GM12891 (cell line): ENCODE data around the gene CASP10.
A peak's percentile ranks its signal among the peaks of the same experiment; 100 is the strongest.

Experiments
- DNase-seq: peaks from one replicate; pipeline ENCODE4 v3.0.0; 2011; ENCODE audit warnings: low spot score; ENCODE audit not compliant: insufficient read length
- FAIRE-seq: peaks from 2 replicates; lab custom pipeline; 2011; peaks lifted over from hg19 to GRCh38; lab: Jason Lieb, UNC
- PAX5 ChIP-seq: IDR thresholded peaks from 2 replicates; pipeline ENCODE4 v1.6.1; 2011; ENCODE audit warnings: low read length, moderate library complexity, mild to moderate bottlenecking; ENCODE audit not compliant: insufficient read depth, severe bottlenecking
- POLR2A ChIP-seq: IDR thresholded peaks from 2 replicates; pipeline ENCODE4 v1.6.1; 2011; ENCODE audit warnings: low read depth, low read length, control low read depth
- POLR2AphosphoS5 ChIP-seq: IDR thresholded peaks from 2 replicates; pipeline ENCODE4 v1.6.1; 2011; ENCODE audit warnings: low read depth, low read length, control low read depth
- POU2F2 ChIP-seq: IDR thresholded peaks from 2 replicates; pipeline ENCODE4 v1.6.1; 2011; ENCODE audit warnings: low read depth, mild to moderate bottlenecking, control low read depth, low read length, moderate library complexity
- SPI1 ChIP-seq: IDR thresholded peaks from 2 replicates; pipeline ENCODE4 v1.6.1; 2011; ENCODE audit warnings: low read depth, low read length, control low read depth
- TAF1 ChIP-seq: IDR thresholded peaks from 2 replicates; pipeline ENCODE4 v1.6.1; 2011; ENCODE audit warnings: low read depth, low read length, control low read depth

Gene CASP10

GRCh38 chr2:201266629-201267028, 83.7 kb downstream of the CASP10 start:
- FAIRE-seq, result no peak
- TF ChIP-seq PAX5, result no peak
- no peak for TF ChIP-seq POU2F2
- TF ChIP-seq POLR2A, result no peak
- no peak for TF ChIP-seq TAF1
- no peak for TF ChIP-seq POLR2AphosphoS5
- TF ChIP-seq SPI1, result no peak
- DNase-seq, result no peak

GRCh38 chr2:201267278-201268030, 84.5 kb downstream of the CASP10 start:
- no peak for FAIRE-seq
- no peak for DNase-seq
- TF ChIP-seq PAX5 (no peak), POLR2AphosphoS5 (no peak), POLR2A (no peak), TAF1 (no peak)

- DNase-seq, result no peak
- TF ChIP-seq POLR2A, result no peak
- no peak for TF ChIP-seq SPI1
- no peak for TF ChIP-seq POLR2AphosphoS5
- TF ChIP-seq TAF1, result no peak
- TF ChIP-seq POU2F2, result no peak
- TF ChIP-seq PAX5, result no peak
- no peak for FAIRE-seq
Observed at GRCh38 chr2:201269764-201270163, 86.8 kb downstream of the CASP10 start.

GRCh38 chr2:201270293-201271001, 87.5 kb downstream of the CASP10 start:
- no peak for TF ChIP-seq POLR2A
- no peak for TF ChIP-seq POU2F2
- FAIRE-seq, result no peak
- DNase-seq, result no peak

- TF ChIP-seq POU2F2, result no peak
- no peak for TF ChIP-seq POLR2A
- TF ChIP-seq TAF1, result no peak
- no peak for TF ChIP-seq PAX5
- no peak for TF ChIP-seq POLR2AphosphoS5
- no peak for TF ChIP-seq SPI1
- FAIRE-seq (peak; percentile 89), DNase-seq (no peak)
Observed at GRCh38 chr2:201271917-201272316, 89.0 kb downstream of the CASP10 start.

- TF ChIP-seq POLR2A (no peak), POLR2AphosphoS5 (no peak), POU2F2 (no peak), TAF1 (no peak), SPI1 (no peak), PAX5 (no peak)
- DNase-seq (no peak), FAIRE-seq (no peak)
Observed at GRCh38 chr2:201273330-201273983, 90.5 kb downstream of the CASP10 start.

- TF ChIP-seq POLR2A (no peak), SPI1 (no peak)
- DNase-seq (no peak), FAIRE-seq (no peak)
Observed at GRCh38 chr2:201275069-201275468, 92.1 kb downstream of the CASP10 start.

- no peak for FAIRE-seq
- no peak for DNase-seq
- TF ChIP-seq TAF1 (no peak), POLR2AphosphoS5 (no peak)
Observed at GRCh38 chr2:201275990-201276389, 93.0 kb downstream of the CASP10 start.

- DNase-seq (no peak), FAIRE-seq (peak; percentile 5)
- TF ChIP-seq POU2F2 (no peak), POLR2A (no peak), PAX5 (no peak), POLR2AphosphoS5 (no peak), SPI1 (no peak), TAF1 (no peak)
Observed at GRCh38 chr2:201276511-201276910, 93.6 kb downstream of the CASP10 start.
